Measurements from ENCODE around the gene SMIM23. TPM values are rescaled to one million over a fixed set of nuclear protein-coding genes. Genes with fewer than 3 reads are reported as not detected.

Gene SMIM23
- polyA plus RNA-seq, 3 donors = not detected

DNA sequence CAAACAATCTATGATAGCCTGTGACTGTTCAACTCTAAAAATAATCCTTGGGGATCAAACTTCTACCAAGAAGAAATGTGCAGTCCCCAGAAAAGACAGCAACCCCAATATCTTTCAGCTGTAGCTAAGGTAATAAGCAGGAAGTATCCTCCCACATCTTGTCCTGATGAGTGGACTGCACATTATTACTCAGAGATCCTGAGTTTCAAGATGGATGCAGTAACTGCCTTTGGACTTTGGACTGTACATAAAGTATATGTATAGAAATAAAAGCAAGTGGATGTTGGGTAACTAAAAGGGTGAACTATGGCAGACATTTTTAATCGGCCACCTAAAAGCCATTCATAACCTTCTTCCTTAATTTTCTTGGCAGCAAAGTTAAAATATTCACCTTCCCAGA is 45.1 kb downstream of the SMIM23 start:
- Mint-ChIP-seq H3K4me1 (no peaks in the 10 kb centered on the region), H3K9me3 (peaks cover 2 to 13% (median 9%) of the 10 kb centered on the region in 7 donors), H3K27ac (no peak overlapping the region), H3K27me3 (ENCODE audit: low read depth in 3 of 3) (peaks cover 0 to 7% (median 0%) of the 10 kb centered on the region in 3 donors), H3K4me3 (no peak overlapping the region), H3K36me3 (no peaks in the 10 kb centered on the region)
- H3K36me3 ChIP-seq (replicated peaks in 1 of 2; ENCODE audit: control insufficient read depth in 1 of 2, insufficient read depth in 2 of 2, low read length in 2 of 2) = no peaks in the 10 kb centered on the region
- peaks cover 3 to 5% of the 10 kb centered on the region in 2 donors for H3K9me3 ChIP-seq (replicated peaks in 1 of 2; ENCODE audit: control insufficient read depth in 1 of 2, insufficient read depth in 1 of 2, low read length in 2 of 2)
- H4K20me1 ChIP-seq (ENCODE audit: insufficient read depth, low read length) = no peaks in the 10 kb centered on the region
- H3K27me3 ChIP-seq (ENCODE audit: control insufficient read depth in 2 of 2, insufficient read depth in 2 of 2, low read length in 2 of 2) = no peaks in the 10 kb centered on the region
- TF ChIP-seq, protein P1, sequence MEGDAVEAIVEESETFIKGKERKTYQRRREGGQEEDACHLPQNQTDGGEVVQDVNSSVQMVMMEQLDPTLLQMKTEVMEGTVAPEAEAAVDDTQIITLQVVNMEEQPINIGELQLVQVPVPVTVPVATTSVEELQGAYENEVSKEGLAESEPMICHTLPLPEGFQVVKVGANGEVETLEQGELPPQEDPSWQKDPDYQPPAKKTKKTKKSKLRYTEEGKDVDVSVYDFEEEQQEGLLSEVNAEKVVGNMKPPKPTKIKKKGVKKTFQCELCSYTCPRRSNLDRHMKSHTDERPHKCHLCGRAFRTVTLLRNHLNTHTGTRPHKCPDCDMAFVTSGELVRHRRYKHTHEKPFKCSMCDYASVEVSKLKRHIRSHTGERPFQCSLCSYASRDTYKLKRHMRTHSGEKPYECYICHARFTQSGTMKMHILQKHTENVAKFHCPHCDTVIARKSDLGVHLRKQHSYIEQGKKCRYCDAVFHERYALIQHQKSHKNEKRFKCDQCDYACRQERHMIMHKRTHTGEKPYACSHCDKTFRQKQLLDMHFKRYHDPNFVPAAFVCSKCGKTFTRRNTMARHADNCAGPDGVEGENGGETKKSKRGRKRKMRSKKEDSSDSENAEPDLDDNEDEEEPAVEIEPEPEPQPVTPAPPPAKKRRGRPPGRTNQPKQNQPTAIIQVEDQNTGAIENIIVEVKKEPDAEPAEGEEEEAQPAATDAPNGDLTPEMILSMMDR (IDR thresholded peaks at IDR 0.05) = no peak
- no peak overlapping the region for H3K9ac ChIP-seq (ENCODE audit: insufficient read depth, low read length, poor library complexity, severe bottlenecking)
- H2AFZ ChIP-seq (ENCODE audit: insufficient read depth, low read depth, low read length, poor library complexity, severe bottlenecking) = no peak overlapping the region
- H3K4me3 ChIP-seq (replicated peaks in 1 of 3; ENCODE audit: low read depth in 2 of 3, low read length in 3 of 3) = no peak overlapping the region
- H3K4me2 ChIP-seq (replicated peaks; ENCODE audit: extremely low read depth, low read length, poor library complexity, severe bottlenecking) = no peak overlapping the region
- H3K79me2 ChIP-seq (ENCODE audit: insufficient read depth, low read length) = no peaks in the 10 kb centered on the region
- WGBS (ENCODE audit: insufficient coverage) = no CpG with 5 or more reads among the region's 1 CpG
- no peak overlapping the region for H3K27ac ChIP-seq (ENCODE audit: low read depth in 1 of 2, low read length in 2 of 2)
- no peak for DNase-seq
- H3K4me1 ChIP-seq (ENCODE audit: control insufficient read depth in 1 of 2, insufficient read depth in 2 of 2, low read length in 2 of 2) = no peaks in the 10 kb centered on the region
- intact Hi-C loops (cut with micrococcal nuclease) = no loop called here

DNA sequence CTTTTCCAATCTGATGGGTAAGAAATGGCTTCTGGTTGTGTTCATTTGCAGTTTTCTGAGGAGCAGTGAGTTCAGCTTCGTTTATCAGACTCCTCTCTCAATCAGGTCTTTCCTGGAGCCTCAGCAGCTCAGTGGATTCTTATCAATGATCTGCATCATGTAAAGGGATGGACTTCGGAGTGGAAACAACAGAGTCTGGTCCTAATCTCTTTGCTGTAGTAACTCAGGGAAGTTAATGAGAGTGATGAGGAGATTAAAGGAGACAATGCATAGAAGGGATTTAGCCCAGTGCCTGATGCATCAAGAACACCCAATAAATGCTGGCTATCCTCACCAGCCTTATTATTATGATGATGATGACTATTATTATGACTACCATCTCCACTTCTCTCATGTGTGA is 47.2 kb downstream of the SMIM23 start:
- no peak overlapping the region for H3K9ac ChIP-seq (ENCODE audit: insufficient read depth, low read length, poor library complexity, severe bottlenecking)
- H3K4me3 Mint-ChIP-seq = no peak overlapping the region
- H2AFZ ChIP-seq (ENCODE audit: insufficient read depth, low read depth, low read length, poor library complexity, severe bottlenecking) = no peak overlapping the region
- no peak overlapping the region for H3K4me2 ChIP-seq (replicated peaks; ENCODE audit: extremely low read depth, low read length, poor library complexity, severe bottlenecking)
- no peak overlapping the region for H3K27ac ChIP-seq (ENCODE audit: low read depth in 1 of 2, low read length in 2 of 2)
- H3K36me3 Mint-ChIP-seq = no peaks in the 10 kb centered on the region
- TF ChIP-seq, protein P1 (IDR thresholded peaks at IDR 0.05) = no peak
- intact Hi-C loops (cut with micrococcal nuclease) = no loop called here
- no peaks in the 10 kb centered on the region for H3K4me1 ChIP-seq (ENCODE audit: control insufficient read depth in 1 of 2, insufficient read depth in 2 of 2, low read length in 2 of 2)
- H3K79me2 ChIP-seq (ENCODE audit: insufficient read depth, low read length) = no peaks in the 10 kb centered on the region
- no peak for DNase-seq
- H3K9me3 Mint-ChIP-seq = peaks cover 2 to 13% (median 8%) of the 10 kb centered on the region in 7 donors
- peaks cover 0 to 6% (median 0%) of the 10 kb centered on the region in 3 donors for H3K27me3 Mint-ChIP-seq (ENCODE audit: low read depth in 3 of 3)
- no peaks in the 10 kb centered on the region for H3K36me3 ChIP-seq (replicated peaks in 1 of 2; ENCODE audit: control insufficient read depth in 1 of 2, insufficient read depth in 2 of 2, low read length in 2 of 2)
- WGBS (ENCODE audit: insufficient coverage) = 80% methylated on average over 1 of the region's 2 CpGs
- H3K4me1 Mint-ChIP-seq = no peaks in the 10 kb centered on the region
- no peaks in the 10 kb centered on the region for H4K20me1 ChIP-seq (ENCODE audit: insufficient read depth, low read length)
- H3K9me3 ChIP-seq (replicated peaks in 1 of 2; ENCODE audit: control insufficient read depth in 1 of 2, insufficient read depth in 1 of 2, low read length in 2 of 2) = peaks cover 3 to 5% of the 10 kb centered on the region in 2 donors
- H3K27ac Mint-ChIP-seq = no peak overlapping the region
- no peaks in the 10 kb centered on the region for H3K27me3 ChIP-seq (ENCODE audit: control insufficient read depth in 2 of 2, insufficient read depth in 2 of 2, low read length in 2 of 2)
- H3K4me3 ChIP-seq (replicated peaks in 1 of 3; ENCODE audit: low read depth in 2 of 3, low read length in 3 of 3) = no peak overlapping the region
